Muscle of leg (tissue), 11 donors: ENCODE measurements around the gene PIAS1. TPM values are rescaled to one million over a fixed set of nuclear protein-coding genes. Genes with fewer than 3 reads are reported as not detected.
A peak's percentile ranks its signal among the peaks of the same experiment; 100 is the strongest.

Source experiments
- DNase-seq: peaks from one replicate; pipeline ENCODE4 v3.0.0; 2013
- H3K27ac ChIP-seq: one replicate; pipeline ENCODE4 v1.5.1; 2013; ENCODE audit warnings: mild to moderate bottlenecking, low read length, control low read depth
- H3K27me3 ChIP-seq: one replicate; pipeline ENCODE4 v1.6.1; 2013; ENCODE audit warnings: low read length; ENCODE audit not compliant: control insufficient read depth, insufficient read depth
- H3K36me3 ChIP-seq: one replicate; pipeline ENCODE4 v1.6.1; 2013; ENCODE audit warnings: low read length; ENCODE audit not compliant: control insufficient read depth, insufficient read depth
- H3K4me1 ChIP-seq: one replicate; pipeline ENCODE4 v1.6.1; 2013; ENCODE audit warnings: low read length; ENCODE audit not compliant: control insufficient read depth, insufficient read depth
- H3K4me3 ChIP-seq: one replicate; pipeline ENCODE4 v1.5.1; 2013; ENCODE audit warnings: low read length, control low read depth
- H3K9me3 ChIP-seq: replicated peaks from 2 replicates; pipeline ENCODE4 v1.6.1; 2013; ENCODE audit warnings: low read depth, low read length; ENCODE audit not compliant: control insufficient read depth
- WGBS: methylation state at CpG from one replicate; pipeline ENCODE4 v1.1.5; 2013; ENCODE audit warnings: missing lambda C conversion rate; ENCODE audit not compliant: insufficient coverage; 5-methylcytosine and 5-hydroxymethylcytosine counted together
- polyA plus RNA-seq, 8 donors: library from polyadenylated mRNA; unstranded; fragments of 120-200 nt; gene quantifications; one replicate each; pipeline versions ENCODE4 v1.2.1 to v1.2.3, GENCODE V29; 2013; ENCODE audit warnings: inconsistent platforms in 1 of 8, low replicate concordance in 1 of 8; ENCODE audit not compliant: insufficient read length in 8 of 8, insufficient read depth in 1 of 8
- total RNA-seq: library from RNA; stranded (reverse); fragments of 120-200 nt; gene quantifications from one replicate; pipeline ENCODE4 v1.2.4, GENCODE V29; 2013

The PIAS1 gene
- total and polyA plus RNA-seq, 9 donors: 18.8 to 31.9 (median 24.2) TPM

DNA sequence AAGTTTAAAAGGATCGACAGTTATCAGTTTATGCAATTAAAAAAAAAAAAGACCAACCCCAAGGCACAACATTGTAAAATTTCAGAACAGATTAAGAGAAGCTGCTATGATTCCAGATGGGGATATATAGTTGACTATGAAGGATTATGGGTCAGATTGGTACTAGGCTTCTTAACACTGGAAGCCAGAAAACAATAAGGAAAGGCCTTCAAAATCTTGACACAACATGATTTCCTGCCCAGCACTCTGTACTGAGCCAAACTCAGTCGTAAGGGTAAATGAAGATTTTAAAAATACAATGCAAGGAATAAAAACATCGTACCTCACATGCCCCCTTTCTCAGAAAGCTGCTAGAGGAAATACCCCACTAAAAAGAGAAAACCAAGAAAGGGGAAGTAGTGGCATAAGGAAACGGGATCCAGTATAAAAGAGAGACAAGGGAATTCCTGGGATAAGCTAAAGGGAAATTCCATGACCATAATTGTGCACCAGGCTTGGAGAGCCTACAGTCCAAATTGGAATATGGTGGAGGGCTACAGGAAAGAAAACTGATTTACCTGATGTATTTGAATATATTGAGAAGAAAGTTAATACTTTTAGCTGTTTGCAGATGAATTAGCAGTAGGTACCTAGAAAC is 27.9 kb downstream of the PIAS1 start:
- WGBS: 25% methylated on average over 1 of the region's 4 CpGs
- no peak for DNase-seq
- H3K4me1 ChIP-seq: no peaks in the 10 kb centered on the region
- H3K27ac ChIP-seq: no peak overlapping the region
- H3K9me3 ChIP-seq: no peaks in the 10 kb centered on the region
- peaks cover 4% of the 10 kb centered on the region for H3K36me3 ChIP-seq
- no peak overlapping the region for H3K4me3 ChIP-seq
- H3K27me3 ChIP-seq: no peaks in the 10 kb centered on the region

DNA sequence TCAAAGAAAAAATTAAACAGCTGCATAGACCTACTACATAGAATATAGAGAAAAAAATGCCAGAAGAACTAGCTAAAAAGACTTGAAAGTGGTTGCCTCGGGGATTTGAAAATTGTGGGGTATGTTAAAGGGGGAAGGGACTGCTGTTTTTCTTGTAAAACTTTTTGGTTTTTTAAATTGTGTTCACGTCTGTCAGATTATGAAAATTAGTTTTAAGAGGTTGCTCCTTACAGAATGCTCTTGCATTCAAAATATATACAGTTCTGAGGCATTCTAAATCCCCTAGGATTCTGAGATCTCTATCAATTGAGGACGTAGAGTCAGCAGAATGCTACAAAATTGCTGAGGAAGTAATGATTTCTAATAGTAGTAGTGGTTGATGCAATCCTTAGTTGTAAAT is 28.6 kb downstream of the PIAS1 start:
- H3K9me3 ChIP-seq: no peaks in the 10 kb centered on the region
- no peaks in the 10 kb centered on the region for H3K27me3 ChIP-seq
- H3K4me3 ChIP-seq: no peak overlapping the region
- no CpG with 5 or more reads among the region's 3 CpGs for WGBS
- DNase-seq: no peak
- H3K4me1 ChIP-seq: no peaks in the 10 kb centered on the region
- peaks cover 4% of the 10 kb centered on the region for H3K36me3 ChIP-seq
- H3K27ac ChIP-seq: no peak overlapping the region

DNA sequence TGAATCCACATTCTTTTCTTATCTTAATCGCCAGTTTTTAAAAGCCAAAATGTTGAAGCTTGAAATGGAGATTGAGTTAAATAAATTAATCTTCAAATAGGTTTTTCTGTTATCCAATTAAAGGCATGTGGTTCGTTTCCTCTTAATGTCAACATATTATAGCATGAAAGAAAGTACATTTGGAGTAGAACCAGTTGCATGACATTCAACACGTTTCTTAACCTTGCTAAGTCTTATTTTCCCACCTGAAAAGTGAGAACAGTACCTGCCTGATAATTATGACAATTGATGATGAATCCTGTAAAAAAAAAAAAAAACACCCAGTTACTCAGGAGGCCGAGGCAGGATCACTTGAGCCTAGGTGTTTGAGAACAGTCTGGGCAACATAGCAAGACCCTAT is 29.3 kb downstream of the PIAS1 start:
- H3K9me3 ChIP-seq: no peaks in the 10 kb centered on the region
- H3K27me3 ChIP-seq: no peaks in the 10 kb centered on the region
- H3K4me1 ChIP-seq: no peaks in the 10 kb centered on the region
- no CpG with 5 or more reads among the region's 4 CpGs for WGBS
- H3K4me3 ChIP-seq: no peak overlapping the region
- no peak for DNase-seq
- H3K27ac ChIP-seq: no peak overlapping the region
- peaks cover 4% of the 10 kb centered on the region for H3K36me3 ChIP-seq

DNA sequence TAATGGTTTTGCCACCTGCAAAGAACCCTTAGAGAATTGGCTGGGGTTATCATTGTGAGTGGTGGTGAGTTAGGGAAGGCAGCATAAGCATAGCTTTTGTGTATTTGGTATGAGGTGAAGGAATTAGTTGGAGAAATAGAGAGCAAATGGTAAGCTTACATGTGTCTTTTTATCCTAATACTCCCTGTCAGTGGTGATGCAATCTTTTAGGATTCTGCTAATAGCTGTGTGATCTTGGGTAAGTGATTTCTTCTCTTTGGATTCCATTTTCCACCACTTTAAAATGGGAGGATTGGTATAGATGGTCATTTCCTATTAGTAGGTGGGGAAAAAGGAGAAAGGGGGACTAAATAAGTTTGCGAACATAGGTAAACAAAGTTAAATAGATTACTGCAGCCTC is 30.9 kb downstream of the PIAS1 start:
- no peaks in the 10 kb centered on the region for H3K4me1 ChIP-seq
- H3K36me3 ChIP-seq: peaks cover 4% of the 10 kb centered on the region
- 100% methylated on average over 1 of the region's 1 CpG for WGBS
- no peak overlapping the region for H3K27ac ChIP-seq
- H3K9me3 ChIP-seq: no peaks in the 10 kb centered on the region
- H3K4me3 ChIP-seq: no peak overlapping the region
- H3K27me3 ChIP-seq: no peaks in the 10 kb centered on the region
- DNase-seq: no peak

DNA sequence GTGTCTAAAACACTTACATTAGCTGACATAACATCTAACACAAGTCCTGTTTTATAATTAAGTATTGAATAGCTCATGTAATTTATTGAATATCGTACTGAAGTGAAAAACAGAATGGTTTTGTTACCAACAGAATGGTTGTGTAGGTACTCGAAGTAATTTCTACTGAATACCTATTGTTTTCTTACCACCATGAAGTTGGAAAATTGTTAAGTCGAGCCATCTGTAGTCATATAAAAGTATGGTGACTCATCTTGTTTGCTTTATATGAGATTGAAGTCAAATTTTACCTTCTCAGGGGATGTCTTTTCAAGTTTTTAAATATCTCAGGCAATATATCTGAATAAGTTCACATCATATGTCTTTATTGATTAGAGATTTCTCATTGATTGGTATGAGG is 37.6 kb downstream of the PIAS1 start:
- H3K4me1 ChIP-seq: no peaks in the 10 kb centered on the region
- peaks cover 4% of the 10 kb centered on the region for H3K9me3 ChIP-seq
- peaks cover 2% of the 10 kb centered on the region for H3K36me3 ChIP-seq
- H3K27me3 ChIP-seq: no peaks in the 10 kb centered on the region
- no CpG with 5 or more reads among the region's 3 CpGs for WGBS
- H3K4me3 ChIP-seq: no peak overlapping the region
- no peak overlapping the region for H3K27ac ChIP-seq
- no peak for DNase-seq

DNA sequence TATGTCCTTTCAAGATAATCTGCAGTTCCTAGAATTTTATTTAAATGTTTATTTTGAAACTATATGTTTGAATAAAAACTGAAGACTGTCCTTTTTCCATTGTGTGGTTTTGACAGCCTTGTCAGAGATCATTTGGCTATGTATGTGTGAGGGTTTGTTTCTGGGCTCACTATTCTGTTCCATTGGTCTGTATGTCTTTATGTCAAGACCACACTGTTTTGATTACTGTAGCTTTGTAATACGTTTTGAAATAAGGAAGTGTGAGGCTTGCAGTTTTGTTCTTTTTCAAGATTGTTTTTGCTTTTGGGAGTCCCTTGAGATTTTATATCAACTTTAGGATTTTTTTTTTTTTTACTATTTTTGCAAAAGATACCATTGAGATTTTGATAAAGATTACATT is 42.0 kb downstream of the PIAS1 start:
- Histone ChIP-seq H3K36me3 (peaks cover 4% of the 10 kb centered on the region), H3K9me3 (peaks cover 8% of the 10 kb centered on the region), H3K4me3 (no peak overlapping the region), H3K27ac (no peak overlapping the region), H3K27me3 (no peaks in the 10 kb centered on the region), H3K4me1 (no peaks in the 10 kb centered on the region)
- no peak for DNase-seq
- no CpG with 5 or more reads among the region's 1 CpG for WGBS

DNA sequence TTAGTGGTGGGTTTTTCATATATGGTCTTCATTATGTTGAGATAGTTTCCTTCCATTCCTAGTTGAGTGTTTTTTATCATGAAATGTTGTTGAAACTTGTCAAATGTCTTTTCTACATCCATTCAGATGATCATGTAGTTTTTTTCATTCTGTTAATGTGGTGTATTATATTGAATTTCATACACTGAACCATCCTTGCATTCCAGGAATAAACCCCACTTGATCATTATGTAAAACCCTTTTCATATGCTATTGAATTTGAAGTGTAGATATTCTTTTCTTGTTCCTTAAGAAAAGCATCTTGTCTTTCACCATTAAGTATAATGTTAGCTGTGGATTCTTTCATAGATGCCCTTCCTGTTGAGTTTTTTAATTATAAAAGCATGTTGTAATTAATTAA is 42.9 kb downstream of the PIAS1 start:
- no peak for DNase-seq
- H3K27ac ChIP-seq: no peak overlapping the region
- peaks cover 8% of the 10 kb centered on the region for H3K9me3 ChIP-seq
- H3K36me3 ChIP-seq: peaks cover 4% of the 10 kb centered on the region
- no peak overlapping the region for H3K4me3 ChIP-seq
- no peaks in the 10 kb centered on the region for H3K27me3 ChIP-seq
- H3K4me1 ChIP-seq: no peaks in the 10 kb centered on the region

DNA sequence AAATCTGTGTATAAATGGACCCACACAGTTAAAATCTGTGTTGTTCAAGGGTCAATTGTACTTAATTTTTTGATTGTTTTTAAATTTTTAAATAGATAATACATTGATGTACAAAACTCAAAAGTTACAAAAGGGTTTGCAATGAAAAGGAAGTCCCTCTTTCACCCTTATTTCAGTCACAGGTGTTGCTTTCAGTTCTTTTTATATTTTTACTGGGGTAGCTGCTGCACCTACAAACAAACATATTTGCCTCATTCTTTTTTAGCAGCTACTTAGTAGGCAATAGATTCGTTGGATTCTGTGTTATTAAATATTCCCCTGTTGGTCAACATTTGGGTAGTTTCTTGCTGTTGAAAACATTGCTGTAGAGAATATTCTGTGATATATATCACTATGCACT is 44.4 kb downstream of the PIAS1 start:
- no peak for DNase-seq
- H3K9me3 ChIP-seq: peaks cover 10% of the 10 kb centered on the region
- no peak overlapping the region for H3K27ac ChIP-seq
- H3K36me3 ChIP-seq: peaks cover 4% of the 10 kb centered on the region
- H3K27me3 ChIP-seq: no peaks in the 10 kb centered on the region
- no peak overlapping the region for H3K4me3 ChIP-seq
- H3K4me1 ChIP-seq: no peaks in the 10 kb centered on the region
- WGBS: no CpG with 5 or more reads among the region's 1 CpG

DNA sequence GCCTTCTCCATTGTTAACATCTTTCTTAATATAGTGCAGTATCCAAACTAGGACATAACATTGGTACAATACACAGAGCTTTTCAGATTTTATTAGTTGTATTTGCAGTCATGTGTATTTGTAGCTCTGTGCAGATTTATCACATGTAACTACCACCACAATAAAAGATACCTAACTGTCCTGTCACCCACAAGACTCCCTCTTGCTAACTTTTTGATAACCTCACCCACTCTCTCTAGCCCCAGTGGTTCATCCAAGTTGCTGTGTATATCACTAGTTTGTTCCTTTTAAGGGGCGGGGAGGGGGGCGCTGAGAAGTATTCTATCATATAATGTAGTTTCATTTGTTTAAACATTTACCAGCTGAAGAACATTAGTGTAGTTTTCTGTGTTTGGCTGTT is 46.1 kb downstream of the PIAS1 start:
- Histone ChIP-seq H3K36me3 (peaks cover 4% of the 10 kb centered on the region), H3K27ac (no peak overlapping the region), H3K9me3 (peaks cover 14% of the 10 kb centered on the region), H3K4me3 (no peak overlapping the region), H3K4me1 (no peaks in the 10 kb centered on the region), H3K27me3 (no peaks in the 10 kb centered on the region)
- no CpG with 5 or more reads among the region's 2 CpGs for WGBS
- no peak for DNase-seq

DNA sequence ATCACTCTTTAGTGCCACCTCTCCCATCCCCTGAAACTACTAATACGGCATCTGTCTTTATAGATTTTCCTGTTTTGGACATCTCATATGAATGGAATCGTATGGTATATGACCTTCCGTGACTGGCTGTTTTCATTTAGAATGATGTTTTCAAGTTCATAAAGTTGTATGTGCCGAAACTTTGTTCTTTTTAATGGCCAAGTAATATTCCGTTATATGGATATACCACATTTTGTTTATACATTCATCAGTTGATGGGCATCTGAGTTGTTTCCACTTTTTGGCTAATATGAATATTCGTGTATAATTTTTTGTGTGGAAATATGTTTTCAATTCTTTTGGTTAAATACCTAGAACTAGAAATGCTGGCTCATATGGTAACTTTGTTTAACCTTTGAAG is 49.5 kb downstream of the PIAS1 start:
- no peak for DNase-seq
- Histone ChIP-seq H3K4me1 (peaks cover 2% of the 10 kb centered on the region), H3K27me3 (no peaks in the 10 kb centered on the region), H3K9me3 (peaks cover 6% of the 10 kb centered on the region), H3K36me3 (peaks cover 2% of the 10 kb centered on the region), H3K27ac (no peak overlapping the region), H3K4me3 (no peak overlapping the region)
- WGBS: no CpG with 5 or more reads among the region's 6 CpGs

DNA sequence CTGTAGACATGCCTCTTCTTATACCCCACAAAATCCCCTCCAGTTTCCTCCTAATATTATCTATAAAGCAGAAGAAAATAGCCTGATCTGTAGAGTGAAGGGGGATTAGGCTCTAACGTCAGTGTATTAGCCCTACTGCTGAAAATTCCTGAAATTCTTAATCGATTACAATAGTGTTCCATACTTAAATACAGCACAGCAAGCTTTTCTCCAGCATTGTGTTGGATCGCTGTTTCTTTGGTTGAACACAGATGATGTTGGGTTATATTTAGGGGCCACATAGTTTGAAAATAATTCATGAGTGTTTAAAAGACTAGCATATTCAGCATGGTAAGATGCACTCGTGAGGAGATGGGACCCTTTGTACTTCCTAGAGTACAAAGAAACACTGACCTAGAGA is 52.5 kb downstream of the PIAS1 start:
- H3K27ac ChIP-seq: peak overlapping the region; percentile 71
- H3K36me3 ChIP-seq: no peaks in the 10 kb centered on the region
- WGBS: no CpG with 5 or more reads among the region's 4 CpGs
- H3K27me3 ChIP-seq: no peaks in the 10 kb centered on the region
- peak; percentile 71 for DNase-seq
- H3K9me3 ChIP-seq: peaks cover 6% of the 10 kb centered on the region
- H3K4me1 ChIP-seq: peaks cover 2% of the 10 kb centered on the region
- no peak overlapping the region for H3K4me3 ChIP-seq
